22Rv1 (cell line): ENCODE data around the gene KCNC4.

Experiments used
- CTCF ChIP-seq: fragments of 450-650 bp; IDR thresholded peaks from 2 replicates; pipeline ENCODE4 v1.5.1; 2017; ENCODE audit warnings: mild to moderate bottlenecking
- ZFX ChIP-seq: fragments of 450-650 bp; IDR thresholded peaks from 2 replicates; pipeline ENCODE4 v1.6.1; 2017; ENCODE audit warnings: antibody characterized with exemption, borderline replicate concordance

- TF ChIP-seq CTCF (no peak), ZFX (no peak)
Observed at GRCh38 chr1:110221119-110221518, 11.0 kb downstream of the KCNC4 start.
